HEK293 (cell line): Measurements from ENCODE around the gene CAPN5.

ENCODE experiments used
- CTCF ChIA-PET: fragments of 350-600 bp; formaldehyde crosslinking; extraction: SDS; loops from one replicate; lab custom pipeline; 2021; ENCODE audit warnings: antibody characterized with exemption; lab: Yijun Ruan, JAX
- POLR2A ChIA-PET: fragments of 300-600 bp; formaldehyde crosslinking; extraction: SDS; loops from one replicate; lab custom pipeline; 2020; ENCODE audit warnings: antibody characterized with exemption, inconsistent platforms; lab: Yijun Ruan, JAX
- H3K27ac ChIP-seq: fragments of 200-500 bp; sonication (Bioruptor generic); 2 replicates; pipeline ENCODE4 v1.5.1; 2014; ENCODE audit warnings: low read depth, low read length, control low read depth, inconsistent platforms; ENCODE audit errors: extremely low read depth
- H3K36me3 ChIP-seq, 2 experiments: fragments of 200-500 bp in 1 of 2; sonication (Bioruptor generic) in 1 of 2; 1 replicate in 1 of 2; 2 replicates in 1 of 2; pipeline ENCODE4 v1.5.1; 2014 to 2017; ENCODE audit warnings: inconsistent platforms in 2 of 2, low read length in 2 of 2; ENCODE audit not compliant: control insufficient read depth in 2 of 2, insufficient read depth in 1 of 2
- H3K4me1 ChIP-seq: fragments of 200-500 bp; sonication (Bioruptor generic); 2 replicates; pipeline ENCODE4 v1.5.1; 2014; ENCODE audit warnings: mild to moderate bottlenecking, low read length, inconsistent platforms; ENCODE audit not compliant: control insufficient read depth, insufficient read depth
- H3K4me3 ChIP-seq: 2 replicates; pipeline ENCODE4 v1.5.1; 2011; ENCODE audit warnings: low read depth, mild to moderate bottlenecking, control low read depth, low read length, moderate library complexity
- H3K9me3 ChIP-seq: fragments of 200-500 bp; sonication (Bioruptor generic); 2 replicates; pipeline ENCODE4 v1.5.1; 2014; ENCODE audit warnings: low read depth, low read length, inconsistent platforms; ENCODE audit not compliant: control insufficient read depth, insufficient read depth
- AEBP2 ChIP-seq: fragments of 450-650 bp; formaldehyde crosslinking; IDR thresholded peaks from 2 replicates; pipeline ENCODE4 v1.5.1; 2016; ENCODE audit warnings: missing biosample characterization, missing genetic modification characterization, borderline replicate concordance
- GLI2 ChIP-seq: fragments of 450-650 bp; formaldehyde crosslinking; IDR thresholded peaks from 2 replicates; pipeline ENCODE4; 2017; ENCODE audit warnings: missing biosample characterization, missing genetic modification characterization, low read depth, borderline replicate concordance
- HOXD13 ChIP-seq: sonication (generic); formaldehyde crosslinking; IDR thresholded peaks from 2 replicates; pipeline ENCODE4 v1.8.0; 2022; ENCODE audit warnings: missing genetic modification reagents, borderline replicate concordance
- PRDM6 ChIP-seq: fragments of 450-650 bp; formaldehyde crosslinking; IDR thresholded peaks from 2 replicates; pipeline ENCODE4 v1.5.1; 2017; ENCODE audit warnings: missing biosample characterization, missing genetic modification characterization
- YY1 ChIP-seq: fragments of 450-650 bp; formaldehyde crosslinking; IDR thresholded peaks from 2 replicates; pipeline ENCODE4 v1.5.1; 2018; ENCODE audit warnings: missing biosample characterization, missing genetic modification characterization
- ZNF133 ChIP-seq: fragments of 450-650 bp; formaldehyde crosslinking; IDR thresholded peaks from 2 replicates; pipeline ENCODE4 v1.5.1; 2016; ENCODE audit warnings: missing biosample characterization, missing genetic modification characterization
- ZNF140 ChIP-seq: fragments of 450-650 bp; formaldehyde crosslinking; IDR thresholded peaks from 2 replicates; pipeline ENCODE4 v1.5.1; 2016; ENCODE audit warnings: missing biosample characterization, missing genetic modification characterization
- ZNF169 ChIP-seq: fragments of 450-650 bp; formaldehyde crosslinking; IDR thresholded peaks from 2 replicates; pipeline ENCODE4 v1.5.1; 2016; ENCODE audit warnings: missing biosample characterization, missing genetic modification characterization
- ZNF274 ChIP-seq, 2 experiments: fragments of 200-500 bp in 1 of 2; fragments of 450-650 bp in 1 of 2; sonication (Bioruptor generic) in 1 of 2; formaldehyde crosslinking in 1 of 2; IDR thresholded peaks; 2 replicates each; pipeline versions ENCODE4 v1.5.1 to v1.6.1; 2014 to 2016; ENCODE audit warnings: borderline replicate concordance in 1 of 2, inconsistent platforms in 1 of 2, low read length in 1 of 2, missing biosample characterization in 1 of 2, missing genetic modification characterization in 1 of 2
- ZNF302 ChIP-seq: fragments of 450-650 bp; formaldehyde crosslinking; IDR thresholded peaks from 2 replicates; pipeline ENCODE4 v1.5.1; 2016; ENCODE audit warnings: missing biosample characterization, missing genetic modification characterization, low read depth
- ZNF518A ChIP-seq: fragments of 450-650 bp; formaldehyde crosslinking; conservative IDR thresholded peaks from 2 replicates; pipeline ENCODE4 v1.5.1; 2016; ENCODE audit warnings: low read depth, missing biosample characterization, missing genetic modification characterization
- ZNF549 ChIP-seq: fragments of 450-650 bp; IDR thresholded peaks from 2 replicates; pipeline ENCODE4 v1.5.1; 2018; ENCODE audit warnings: missing biosample characterization, missing genetic modification characterization, mild to moderate bottlenecking, inconsistent platforms, moderate library complexity
- ZNF596 ChIP-seq: fragments of 450-650 bp; IDR thresholded peaks from 2 replicates; pipeline ENCODE4 v1.5.0; 2018; ENCODE audit warnings: missing biosample characterization, mild to moderate bottlenecking, missing genetic modification characterization, moderate library complexity
- ZNF623 ChIP-seq: fragments of 450-650 bp; formaldehyde crosslinking; IDR thresholded peaks from 2 replicates; pipeline ENCODE4 v1.5.1; 2016; ENCODE audit warnings: missing biosample characterization, missing genetic modification characterization
- ZNF629 ChIP-seq: fragments of 450-650 bp; formaldehyde crosslinking; IDR thresholded peaks from 2 replicates; pipeline ENCODE4 v1.5.1; 2017; ENCODE audit warnings: missing biosample characterization, missing genetic modification characterization
- ZNF701 ChIP-seq: fragments of 450-650 bp; formaldehyde crosslinking; IDR thresholded peaks from 2 replicates; pipeline ENCODE4 v1.5.1; 2016; ENCODE audit warnings: missing biosample characterization, missing genetic modification characterization
- ZNF792 ChIP-seq: fragments of 450-650 bp; formaldehyde crosslinking; IDR thresholded peaks from 2 replicates; pipeline ENCODE4 v1.5.1; 2016; ENCODE audit warnings: missing biosample characterization, missing genetic modification characterization
- ZNF830 ChIP-seq: fragments of 450-650 bp; IDR thresholded peaks from 2 replicates; pipeline ENCODE4 v1.5.0; 2018; ENCODE audit warnings: missing biosample characterization, missing genetic modification characterization, low read depth, mild to moderate bottlenecking, moderate library complexity

CAPN5 gene

GRCh38 chr11:77031599-77031998 is 35.2 kb upstream of the CAPN5 start (continued):
- TF ChIP-seq AEBP2 (no peak), ZNF518A (peak; percentile 83), ZNF133 (tag by site-specific recombination) (no peak), ZNF549 (no peak), ZNF140 (peak; percentile 42; the same call in 1 of the 2 replicates), ZNF629 (tag by site-specific recombination) (peak; percentile 22; the same call in 1 of the 2 replicates), ZNF701 (tag by site-specific recombination) (no peak)

GRCh38 chr11:77035039-77035438 is 31.7 kb upstream of the CAPN5 start:
- Histone ChIP-seq H3K4me3 (no peak overlapping the region), H3K9me3 (no peaks in the 10 kb centered on the region), H3K4me1 (peaks cover 9% of the 10 kb centered on the region; the same call in 1 of the 2 replicates), H3K36me3 (no peaks in the 10 kb centered on the region), H3K27ac (no peak overlapping the region)
- TF ChIP-seq ZNF274 (IDR thresholded peaks at IDR 0.05; ENCODE audit: low read length), result no peak
- no peak for TF ChIP-seq ZNF274 (tag by site-specific recombination; IDR thresholded peaks at IDR 0.05; ENCODE audit: borderline replicate concordance)
- no peak for TF ChIP-seq GLI2 (tag by site-specific recombination)
- TF ChIP-seq ZNF133 (tag by site-specific recombination), result no peak
- TF ChIP-seq ZNF792 (tag by site-specific recombination), result no peak
- no peak for TF ChIP-seq YY1
- TF ChIP-seq ZNF596 (tag by site-specific recombination), result no peak
- no peak for TF ChIP-seq ZNF169 (tag by site-specific recombination)
- TF ChIP-seq ZNF830 (tag by site-specific recombination), result no peak
- no peak for TF ChIP-seq HOXD13 (CRISPR knock-in tag)
- no peak for TF ChIP-seq ZNF302 (tag by site-specific recombination)
- POLR2A ChIA-PET, result no interaction called here
- CTCF ChIA-PET, result interaction anchor here (1.7 to 5.1 kb wide), 2 partner anchors 10 to 115 kb away, joined by 5 to 33 read pairs; no protein-coding TSS in a partner anchor

- no peak for TF ChIP-seq ZNF623 (tag by site-specific recombination)
- TF ChIP-seq PRDM6 (tag by site-specific recombination), result peak; percentile 31; the same call in 1 of the 2 replicates
- H3K27ac ChIP-seq, result no peak overlapping the region
- peaks cover 9% of the 10 kb centered on the region; the same call in 1 of the 2 replicates for H3K4me1 ChIP-seq
- no peak overlapping the region for H3K4me3 ChIP-seq
- no peaks in the 10 kb centered on the region for H3K36me3 ChIP-seq
- H3K9me3 ChIP-seq, result no peaks in the 10 kb centered on the region
- CTCF ChIA-PET, result interaction anchor here (0.7 to 5.1 kb wide), 7 partner anchors 9 to 318 kb away, joined by 3 to 33 read pairs (median 4); no protein-coding TSS in a partner anchor
- POLR2A ChIA-PET, result no interaction called here
These were observed 31.2 kb upstream of the CAPN5 start for GRCh38 chr11:77035580-77035979.
